ENCODE measurements around the gene LRRC1. TPM values are rescaled to one million over a fixed set of nuclear protein-coding genes. Genes with fewer than 3 reads are reported as not detected.

LRRC1 gene
- total RNA-seq, 4 donors from 2014 or later, result 41.7 to 52.4 (median 48.4) TPM

DNA sequence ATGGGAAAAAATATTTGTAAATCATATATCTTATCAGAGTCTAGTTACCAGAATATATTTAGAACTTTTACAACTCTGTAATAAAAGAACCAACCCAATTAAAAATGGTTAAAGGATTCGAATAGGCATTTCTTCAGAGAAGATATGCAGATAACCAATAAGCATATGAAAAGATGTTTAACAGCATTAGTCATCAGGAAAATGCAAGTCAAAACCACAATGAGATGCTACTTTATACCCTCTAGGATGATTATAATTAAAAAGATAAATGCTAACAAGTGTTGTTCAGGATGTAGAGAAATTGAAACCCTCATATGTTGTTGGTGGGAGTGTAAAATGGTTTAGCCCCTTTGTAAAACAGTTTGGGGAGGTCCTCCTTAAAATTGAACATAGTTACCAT is 94.1 kb downstream of the LRRC1 start:
- WGBS, 2 donors, result 86 to 87% methylated on average over 1 of the region's 1 CpG
- H3K27me3 ChIP-seq, result no peaks in the 10 kb centered on the region
- no peak for DNase-seq
- no peak overlapping the region for H3K4me3 ChIP-seq (replicated peaks in 1 of 3)
- H3K9me3 ChIP-seq, result no peaks in the 10 kb centered on the region
- H3K36me3 ChIP-seq, result no peaks in the 10 kb centered on the region
- peaks cover 0 to under 1% of the 10 kb centered on the region in 2 donors for H3K4me1 ChIP-seq
- intact Hi-C loops (cut with DNase I), result no loop called here
- TF ChIP-seq, protein P1, sequence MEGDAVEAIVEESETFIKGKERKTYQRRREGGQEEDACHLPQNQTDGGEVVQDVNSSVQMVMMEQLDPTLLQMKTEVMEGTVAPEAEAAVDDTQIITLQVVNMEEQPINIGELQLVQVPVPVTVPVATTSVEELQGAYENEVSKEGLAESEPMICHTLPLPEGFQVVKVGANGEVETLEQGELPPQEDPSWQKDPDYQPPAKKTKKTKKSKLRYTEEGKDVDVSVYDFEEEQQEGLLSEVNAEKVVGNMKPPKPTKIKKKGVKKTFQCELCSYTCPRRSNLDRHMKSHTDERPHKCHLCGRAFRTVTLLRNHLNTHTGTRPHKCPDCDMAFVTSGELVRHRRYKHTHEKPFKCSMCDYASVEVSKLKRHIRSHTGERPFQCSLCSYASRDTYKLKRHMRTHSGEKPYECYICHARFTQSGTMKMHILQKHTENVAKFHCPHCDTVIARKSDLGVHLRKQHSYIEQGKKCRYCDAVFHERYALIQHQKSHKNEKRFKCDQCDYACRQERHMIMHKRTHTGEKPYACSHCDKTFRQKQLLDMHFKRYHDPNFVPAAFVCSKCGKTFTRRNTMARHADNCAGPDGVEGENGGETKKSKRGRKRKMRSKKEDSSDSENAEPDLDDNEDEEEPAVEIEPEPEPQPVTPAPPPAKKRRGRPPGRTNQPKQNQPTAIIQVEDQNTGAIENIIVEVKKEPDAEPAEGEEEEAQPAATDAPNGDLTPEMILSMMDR (IDR thresholded peaks at IDR 0.05), result no peak
- TF ChIP-seq POLR2A (IDR thresholded peaks at IDR 0.05), result no peak
- no peak overlapping the region for H3K27ac ChIP-seq

DNA sequence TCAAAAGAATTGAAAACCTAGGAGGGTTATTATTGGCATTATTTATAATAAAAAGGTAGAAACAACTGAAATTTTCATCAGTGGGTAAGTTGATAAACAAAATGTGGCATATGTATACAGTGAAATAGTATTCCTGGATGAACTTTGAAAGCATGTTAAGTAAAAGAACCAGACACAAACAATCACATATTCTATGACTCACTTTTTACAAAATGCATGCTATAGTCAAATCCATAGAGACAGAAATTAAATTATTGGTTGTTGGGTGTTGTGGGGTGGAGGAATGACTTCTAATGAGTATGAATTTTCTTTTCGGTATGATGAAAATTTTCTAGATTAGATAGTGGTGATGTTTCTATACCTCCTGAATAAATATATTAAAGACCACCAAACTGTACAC is 94.6 kb downstream of the LRRC1 start:
- Histone ChIP-seq H3K36me3 (no peaks in the 10 kb centered on the region), H3K4me1 (peaks cover 0 to 5% of the 10 kb centered on the region in 2 donors), H3K27ac (no peak overlapping the region), H3K27me3 (no peaks in the 10 kb centered on the region), H3K4me3 (replicated peaks in 1 of 3) (no peak overlapping the region), H3K9me3 (no peaks in the 10 kb centered on the region)
- WGBS, 2 donors, result 94 to 98% methylated on average over 1 of the region's 1 CpG
- no peak for DNase-seq
- intact Hi-C loops (cut with DNase I), result no loop called here
- no peak for TF ChIP-seq POLR2A (IDR thresholded peaks at IDR 0.05)
- TF ChIP-seq, protein P1 (IDR thresholded peaks at IDR 0.05), result no peak

DNA sequence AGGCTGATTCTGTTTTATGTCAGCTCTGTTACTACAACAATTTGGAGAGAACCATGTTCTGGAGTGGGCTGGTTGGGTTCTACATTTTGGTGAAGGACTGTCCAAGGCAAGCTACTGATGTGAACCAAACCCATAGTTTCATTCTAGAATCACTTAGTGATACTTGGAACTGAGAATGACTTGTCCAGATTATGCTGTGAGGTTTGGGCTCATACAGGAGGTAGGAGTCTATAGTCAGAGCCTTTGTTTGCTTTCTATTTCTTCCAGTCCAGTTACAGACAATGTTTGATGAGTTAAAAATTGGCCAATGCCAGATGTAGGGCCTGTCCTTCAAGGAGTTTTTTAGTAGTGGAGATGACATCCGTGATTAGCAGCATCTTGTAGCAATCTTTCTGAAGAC is 97.9 kb downstream of the LRRC1 start:
- TF ChIP-seq, protein P1 (IDR thresholded peaks at IDR 0.05), result no peak
- TF ChIP-seq POLR2A (IDR thresholded peaks at IDR 0.05), result no peak
- Histone ChIP-seq H3K4me1 (peaks cover 22 to 28% of the 10 kb centered on the region in 2 donors), H3K9me3 (no peaks in the 10 kb centered on the region), H3K27me3 (no peaks in the 10 kb centered on the region), H3K4me3 (replicated peaks in 1 of 3) (no peak overlapping the region), H3K36me3 (no peaks in the 10 kb centered on the region), H3K27ac (no peak overlapping the region)
- DNase-seq, result no peak
- WGBS, 2 donors, result 92 to 96% methylated on average over 1 of the region's 1 CpG
- intact Hi-C loops (cut with DNase I), result no loop called here

GRCh38 chr6:53894091-53894490 is 99.3 kb downstream of the LRRC1 start:
- intact Hi-C loops (cut with DNase I), result no loop called here
- TF ChIP-seq, protein P1 (IDR thresholded peaks at IDR 0.05), result no peak
- TF ChIP-seq POLR2A (IDR thresholded peaks at IDR 0.05), result no peak
- 66 to 67% methylated on average over 2 of the region's 2 CpGs for WGBS, 2 donors
- H3K27me3 ChIP-seq, result no peaks in the 10 kb centered on the region
- H3K4me1 ChIP-seq, result peaks cover 22 to 28% of the 10 kb centered on the region in 2 donors
- H3K4me3 ChIP-seq (replicated peaks in 1 of 3), result no peak overlapping the region
- peak; percentile 51 to 55 for DNase-seq
- no peaks in the 10 kb centered on the region for H3K36me3 ChIP-seq
- H3K27ac ChIP-seq, result peak overlapping the region in 2 of 3 donors; percentile 24 to 47
- no peaks in the 10 kb centered on the region for H3K9me3 ChIP-seq

GRCh38 chr6:53896196-53896595 is 101.4 kb downstream of the LRRC1 start:
- Histone ChIP-seq H3K27me3 (no peaks in the 10 kb centered on the region), H3K4me1 (peaks cover 22 to 28% of the 10 kb centered on the region in 2 donors), H3K27ac (peak overlapping the region; percentile 24 to 76 (median 47)), H3K36me3 (no peaks in the 10 kb centered on the region), H3K4me3 (replicated peaks in 1 of 3) (no peak overlapping the region), H3K9me3 (no peaks in the 10 kb centered on the region)
- no peak for TF ChIP-seq POLR2A (IDR thresholded peaks at IDR 0.05)
- TF ChIP-seq, protein P1 (IDR thresholded peaks at IDR 0.05), result no peak
- intact Hi-C loops (cut with DNase I), result no loop called here
- no peak for DNase-seq

Data from thyroid gland (tissue), 4 donors.